ENCODE data around the gene GRID1.

DNA sequence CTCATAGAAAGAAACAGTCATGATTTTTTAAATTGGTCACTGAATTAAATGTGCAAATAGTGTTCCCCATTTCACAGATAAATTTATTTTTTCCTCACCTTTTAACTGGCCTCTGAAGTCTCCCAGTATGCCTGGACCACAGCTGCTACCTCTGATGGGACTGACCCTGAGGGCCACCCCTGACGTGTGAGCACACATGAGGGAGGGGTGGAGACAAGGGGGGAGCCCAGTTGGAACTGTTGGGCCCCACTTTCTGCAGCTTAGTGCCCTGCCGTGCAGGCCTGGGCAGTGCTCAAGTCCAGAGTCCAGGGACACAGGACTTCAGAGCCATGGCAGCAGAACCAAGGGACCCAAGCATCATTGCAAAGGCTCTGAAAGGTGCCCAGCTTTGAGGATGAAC, 243.9 kb downstream of the GRID1 start:
- TF ChIP-seq, protein P1, sequence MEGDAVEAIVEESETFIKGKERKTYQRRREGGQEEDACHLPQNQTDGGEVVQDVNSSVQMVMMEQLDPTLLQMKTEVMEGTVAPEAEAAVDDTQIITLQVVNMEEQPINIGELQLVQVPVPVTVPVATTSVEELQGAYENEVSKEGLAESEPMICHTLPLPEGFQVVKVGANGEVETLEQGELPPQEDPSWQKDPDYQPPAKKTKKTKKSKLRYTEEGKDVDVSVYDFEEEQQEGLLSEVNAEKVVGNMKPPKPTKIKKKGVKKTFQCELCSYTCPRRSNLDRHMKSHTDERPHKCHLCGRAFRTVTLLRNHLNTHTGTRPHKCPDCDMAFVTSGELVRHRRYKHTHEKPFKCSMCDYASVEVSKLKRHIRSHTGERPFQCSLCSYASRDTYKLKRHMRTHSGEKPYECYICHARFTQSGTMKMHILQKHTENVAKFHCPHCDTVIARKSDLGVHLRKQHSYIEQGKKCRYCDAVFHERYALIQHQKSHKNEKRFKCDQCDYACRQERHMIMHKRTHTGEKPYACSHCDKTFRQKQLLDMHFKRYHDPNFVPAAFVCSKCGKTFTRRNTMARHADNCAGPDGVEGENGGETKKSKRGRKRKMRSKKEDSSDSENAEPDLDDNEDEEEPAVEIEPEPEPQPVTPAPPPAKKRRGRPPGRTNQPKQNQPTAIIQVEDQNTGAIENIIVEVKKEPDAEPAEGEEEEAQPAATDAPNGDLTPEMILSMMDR (IDR thresholded peaks at IDR 0.05 in 8 of 11, conservative IDR thresholded peaks at IDR 0.05 in 3 of 11), result no peak
- TF ChIP-seq POLR2A (IDR thresholded peaks at IDR 0.05) (no peak), POLR2AphosphoS5 (IDR thresholded peaks at IDR 0.05) (no peak)
